ENCODE results near the gene CREB5.
A peak's percentile ranks its signal among the peaks of the same experiment; 100 is the strongest.

CREB5 gene

DNA sequence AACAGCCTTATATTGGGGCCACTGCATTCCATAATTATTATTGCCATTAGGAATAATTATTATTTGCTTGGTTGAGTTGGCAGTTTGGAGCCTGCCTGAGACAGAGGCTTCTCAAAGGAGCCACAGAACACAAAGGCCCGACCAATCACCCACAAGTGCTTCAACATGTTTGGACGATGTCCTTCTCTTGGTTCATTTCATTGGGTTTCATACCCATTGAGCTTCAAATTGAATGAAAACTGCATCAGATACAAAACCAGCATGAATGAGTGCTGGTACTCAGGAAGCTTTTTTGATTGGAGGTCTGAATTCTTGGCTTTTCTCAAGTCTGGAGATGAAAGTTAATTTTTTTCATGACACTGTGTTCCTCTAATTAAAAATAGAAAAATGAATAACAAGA is 168.3 kb downstream of the CREB5 start:
- TF ChIP-seq, protein P1, sequence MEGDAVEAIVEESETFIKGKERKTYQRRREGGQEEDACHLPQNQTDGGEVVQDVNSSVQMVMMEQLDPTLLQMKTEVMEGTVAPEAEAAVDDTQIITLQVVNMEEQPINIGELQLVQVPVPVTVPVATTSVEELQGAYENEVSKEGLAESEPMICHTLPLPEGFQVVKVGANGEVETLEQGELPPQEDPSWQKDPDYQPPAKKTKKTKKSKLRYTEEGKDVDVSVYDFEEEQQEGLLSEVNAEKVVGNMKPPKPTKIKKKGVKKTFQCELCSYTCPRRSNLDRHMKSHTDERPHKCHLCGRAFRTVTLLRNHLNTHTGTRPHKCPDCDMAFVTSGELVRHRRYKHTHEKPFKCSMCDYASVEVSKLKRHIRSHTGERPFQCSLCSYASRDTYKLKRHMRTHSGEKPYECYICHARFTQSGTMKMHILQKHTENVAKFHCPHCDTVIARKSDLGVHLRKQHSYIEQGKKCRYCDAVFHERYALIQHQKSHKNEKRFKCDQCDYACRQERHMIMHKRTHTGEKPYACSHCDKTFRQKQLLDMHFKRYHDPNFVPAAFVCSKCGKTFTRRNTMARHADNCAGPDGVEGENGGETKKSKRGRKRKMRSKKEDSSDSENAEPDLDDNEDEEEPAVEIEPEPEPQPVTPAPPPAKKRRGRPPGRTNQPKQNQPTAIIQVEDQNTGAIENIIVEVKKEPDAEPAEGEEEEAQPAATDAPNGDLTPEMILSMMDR (conservative IDR thresholded peaks at IDR 0.05; ENCODE audit: low read length), result no peak
- no peak for TF ChIP-seq EZH2phosphoT487 (IDR thresholded peaks at IDR 0.05; ENCODE audit: borderline replicate concordance)

DNA sequence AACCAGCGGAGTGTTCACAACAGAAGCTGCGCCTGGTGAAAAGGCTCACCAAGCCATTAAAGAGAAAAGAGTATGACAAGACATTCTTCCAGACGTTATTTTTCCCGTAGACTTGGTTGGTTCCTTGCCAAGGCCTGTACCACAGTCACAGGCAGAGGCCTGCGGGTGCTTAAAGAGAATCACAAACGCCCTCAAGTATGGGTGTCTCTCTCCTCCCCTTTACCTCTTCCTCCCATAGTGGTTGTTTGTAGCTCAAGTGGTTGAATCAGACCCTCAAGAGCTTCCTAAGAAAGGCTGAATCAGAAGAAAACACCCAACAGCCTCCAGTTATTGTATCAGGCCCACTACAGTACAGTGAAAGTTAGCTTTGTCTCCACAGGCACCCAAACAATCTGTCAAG is 169.0 kb downstream of the CREB5 start:
- TF ChIP-seq, protein P1 (conservative IDR thresholded peaks at IDR 0.05; ENCODE audit: low read length), result no peak
- TF ChIP-seq EZH2phosphoT487 (IDR thresholded peaks at IDR 0.05; ENCODE audit: borderline replicate concordance), result no peak
- Histone ChIP-seq H3K4me2 (ENCODE audit: low read depth, low read length, poor library complexity, severe bottlenecking) (no peak overlapping the region), H3K4me1 (ENCODE audit: insufficient read depth, low read length, poor library complexity, severe bottlenecking) (peaks cover 25% of the 10 kb centered on the region), H2AFZ (ENCODE audit: low read length) (0 out of 2 replicates have a peak overlapping the region, but pooled peaks have one; percentile 15), H3K4me3 (ENCODE audit: low read length, poor library complexity, severe bottlenecking) (no peak overlapping the region), H4K20me1 (ENCODE audit: insufficient read depth, low read length, poor library complexity, severe bottlenecking) (no peaks in the 10 kb centered on the region), H3K9ac (ENCODE audit: low read depth, low read length, poor library complexity, severe bottlenecking) (no peak overlapping the region), H3K9me3 (ENCODE audit: insufficient read depth, low read depth, low read length) (no peaks in the 10 kb centered on the region), H3K36me3 (ENCODE audit: insufficient read depth, low read length) (no peaks in the 10 kb centered on the region), H3K9me2 (replicated peaks; ENCODE audit: low read depth, low read length) (no peaks in the 10 kb centered on the region), H3K79me2 (ENCODE audit: insufficient read depth, low read length) (no peaks in the 10 kb centered on the region), H3F3A (ENCODE audit: low read depth) (no peaks in the 10 kb centered on the region; the same call in 1 of the 2 replicates), H3K27me3 (ENCODE audit: insufficient read depth, low read length, poor library complexity, severe bottlenecking) (no peaks in the 10 kb centered on the region)

More for the DNA sequence above, 168.3 kb downstream of the CREB5 start:
- H3K79me2 ChIP-seq (ENCODE audit: insufficient read depth, low read length), result no peaks in the 10 kb centered on the region
- H3F3A ChIP-seq (ENCODE audit: low read depth), result no peaks in the 10 kb centered on the region; the same call in 1 of the 2 replicates
- H2AFZ ChIP-seq (ENCODE audit: low read length), result no peak overlapping the region
- H4K20me1 ChIP-seq (ENCODE audit: insufficient read depth, low read length, poor library complexity, severe bottlenecking), result no peaks in the 10 kb centered on the region
- no peak overlapping the region for H3K9ac ChIP-seq (ENCODE audit: low read depth, low read length, poor library complexity, severe bottlenecking)
- H3K27me3 ChIP-seq (ENCODE audit: insufficient read depth, low read length, poor library complexity, severe bottlenecking), result no peaks in the 10 kb centered on the region
- H3K9me2 ChIP-seq (replicated peaks; ENCODE audit: low read depth, low read length), result no peaks in the 10 kb centered on the region
- no peak overlapping the region for H3K4me3 ChIP-seq (ENCODE audit: low read length, poor library complexity, severe bottlenecking)
- H3K4me2 ChIP-seq (ENCODE audit: low read depth, low read length, poor library complexity, severe bottlenecking), result no peak overlapping the region
- peaks cover 32% of the 10 kb centered on the region for H3K4me1 ChIP-seq (ENCODE audit: insufficient read depth, low read length, poor library complexity, severe bottlenecking)
- no peaks in the 10 kb centered on the region for H3K9me3 ChIP-seq (ENCODE audit: insufficient read depth, low read depth, low read length)
- H3K36me3 ChIP-seq (ENCODE audit: insufficient read depth, low read length), result no peaks in the 10 kb centered on the region

DNA sequence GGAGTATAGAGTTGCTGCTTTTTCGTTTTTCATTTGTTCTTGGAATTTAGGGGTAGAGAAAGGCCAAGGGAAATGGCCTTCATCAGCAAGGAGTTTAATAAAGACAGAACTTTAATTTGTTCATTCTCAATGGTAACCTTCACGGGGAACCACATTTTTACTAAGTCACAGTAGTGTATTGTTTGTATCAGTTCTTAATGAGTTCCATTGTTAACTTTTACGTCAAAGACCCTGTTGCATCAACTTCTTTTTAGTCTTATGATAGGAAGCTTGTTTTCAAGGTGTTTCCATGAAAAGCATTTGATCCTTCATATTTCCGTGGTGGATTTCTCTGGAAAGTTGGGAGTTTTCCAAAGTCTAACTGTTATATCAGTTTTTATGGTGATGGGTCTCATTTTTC is 169.9 kb downstream of the CREB5 start:
- Histone ChIP-seq H3K9me3 (ENCODE audit: insufficient read depth, low read depth, low read length) (no peaks in the 10 kb centered on the region), H3K27me3 (ENCODE audit: insufficient read depth, low read length, poor library complexity, severe bottlenecking) (no peaks in the 10 kb centered on the region), H3F3A (ENCODE audit: low read depth) (no peaks in the 10 kb centered on the region; the same call in 1 of the 2 replicates), H3K36me3 (ENCODE audit: insufficient read depth, low read length) (no peaks in the 10 kb centered on the region), H2AFZ (ENCODE audit: low read length) (no peak overlapping the region), H3K4me3 (ENCODE audit: low read length, poor library complexity, severe bottlenecking) (no peak overlapping the region), H4K20me1 (ENCODE audit: insufficient read depth, low read length, poor library complexity, severe bottlenecking) (no peaks in the 10 kb centered on the region), H3K79me2 (ENCODE audit: insufficient read depth, low read length) (no peaks in the 10 kb centered on the region), H3K9me2 (replicated peaks; ENCODE audit: low read depth, low read length) (no peaks in the 10 kb centered on the region), H3K9ac (ENCODE audit: low read depth, low read length, poor library complexity, severe bottlenecking) (no peak overlapping the region), H3K4me2 (ENCODE audit: low read depth, low read length, poor library complexity, severe bottlenecking) (no peak overlapping the region), H3K4me1 (ENCODE audit: insufficient read depth, low read length, poor library complexity, severe bottlenecking) (peaks cover 29% of the 10 kb centered on the region)
- TF ChIP-seq, protein P1 (conservative IDR thresholded peaks at IDR 0.05; ENCODE audit: low read length), result no peak
- TF ChIP-seq EZH2phosphoT487 (IDR thresholded peaks at IDR 0.05; ENCODE audit: borderline replicate concordance), result no peak

All from Loucy (cell line).